HG02610 (cell line): ENCODE measurements around the gene PPP2R5B.
A peak's percentile ranks its signal among the peaks of the same experiment; 100 is the strongest.

Experiments used
- ATAC-seq: cut with Tn5 transposase; IDR thresholded peaks from one replicate; pipeline ENCODE4 v1.9.1; 2021; ENCODE audit warnings: mild to moderate bottlenecking, moderate library complexity; ENCODE audit not compliant: unreplicated experiment

Gene PPP2R5B

DNA sequence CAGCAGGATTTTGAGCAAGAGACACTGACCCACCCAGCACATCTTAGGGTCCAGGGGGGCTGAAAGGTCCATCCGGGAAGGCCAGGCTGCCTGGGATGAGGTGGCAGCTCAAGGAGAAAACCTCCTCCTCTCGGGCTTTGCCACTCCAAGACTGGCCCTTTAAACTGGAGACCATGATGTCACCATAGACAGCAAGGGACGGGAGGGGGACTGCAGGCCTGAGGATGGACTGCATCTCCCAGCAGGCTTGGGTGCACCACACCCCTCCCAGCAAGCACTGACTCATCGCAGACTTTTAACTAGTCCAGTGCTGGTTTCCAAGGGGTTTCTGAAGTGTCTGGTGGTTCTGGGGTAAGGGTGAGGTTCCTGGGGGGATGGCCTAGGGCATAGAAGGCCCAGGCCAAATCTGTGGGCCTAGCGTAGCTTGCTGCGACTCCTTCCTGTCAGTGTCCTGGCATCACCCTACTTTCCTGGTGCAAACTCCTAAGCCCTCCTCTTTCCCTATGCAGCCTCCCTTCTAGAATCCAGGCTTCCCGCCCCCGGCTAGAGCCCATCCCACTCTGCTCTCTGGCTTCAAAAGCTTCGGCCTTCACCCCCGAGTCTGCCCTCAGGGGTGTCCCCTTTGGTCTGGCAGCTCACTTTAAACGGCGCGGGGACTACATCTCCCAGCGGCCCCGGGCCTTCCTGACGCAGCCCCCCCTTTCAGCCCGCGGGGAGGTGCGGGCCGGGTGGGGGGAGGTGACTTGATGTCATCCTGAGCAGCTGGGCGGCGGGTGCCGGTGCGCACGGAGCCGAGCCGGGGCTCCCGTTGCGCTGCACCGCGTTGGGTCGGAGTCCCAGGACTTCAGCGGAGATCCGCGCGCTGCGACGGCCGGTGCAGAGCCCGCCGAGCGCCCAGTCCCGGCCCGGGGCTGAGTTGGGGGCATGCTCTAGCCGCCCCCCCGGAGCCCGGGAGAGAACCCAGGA is at the start of gene PPP2R5B:
PPP2R5B (plus strand) TSS at position 746 of the 966 bp plus-strand sequence. CDS start 1,046 bp downstream, outside the sequence.
- ATAC-seq = peak; percentile 89

DNA sequence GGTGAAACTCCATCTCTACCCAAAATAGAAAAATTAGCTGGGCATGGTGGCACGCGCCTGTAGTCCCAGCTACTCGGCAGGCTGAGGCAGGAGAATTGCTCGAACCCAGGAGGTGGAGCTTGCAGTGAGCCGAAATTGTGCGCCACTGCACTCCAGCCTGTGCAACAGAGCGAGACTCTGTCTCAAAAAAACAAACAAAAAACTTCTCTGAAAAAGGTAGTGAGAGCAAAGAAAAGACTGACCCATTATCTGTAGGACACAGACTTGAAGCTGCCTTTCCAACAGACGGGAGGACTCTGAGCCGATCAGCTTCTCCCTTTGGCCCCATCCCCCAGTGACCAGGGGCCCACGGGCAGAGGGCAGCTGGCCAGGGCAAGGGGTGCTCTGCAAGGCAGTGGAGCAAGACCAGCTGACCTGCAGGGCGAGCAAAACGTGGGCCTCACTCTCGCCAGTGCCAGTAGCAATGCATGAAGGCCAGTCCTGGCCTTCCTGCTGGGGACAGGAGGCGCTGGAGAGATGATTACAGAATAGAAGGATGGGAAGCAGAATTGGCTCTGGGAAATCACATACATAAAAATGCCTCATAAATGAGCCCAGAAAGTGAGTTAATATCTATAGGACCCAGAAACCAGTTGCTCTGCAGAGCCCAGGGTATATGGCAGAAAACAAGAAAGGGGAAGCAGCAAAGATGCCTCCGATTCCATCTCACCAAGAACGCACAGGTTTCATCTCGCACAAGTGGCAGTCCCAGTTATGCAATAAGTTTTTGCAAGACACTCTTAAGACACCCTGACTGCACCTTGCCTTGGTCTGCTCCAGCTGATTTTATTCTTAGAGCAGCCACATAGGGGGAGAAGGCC is 48.9 kb upstream of the PPP2R5B start:
- ATAC-seq = no peak

DNA sequence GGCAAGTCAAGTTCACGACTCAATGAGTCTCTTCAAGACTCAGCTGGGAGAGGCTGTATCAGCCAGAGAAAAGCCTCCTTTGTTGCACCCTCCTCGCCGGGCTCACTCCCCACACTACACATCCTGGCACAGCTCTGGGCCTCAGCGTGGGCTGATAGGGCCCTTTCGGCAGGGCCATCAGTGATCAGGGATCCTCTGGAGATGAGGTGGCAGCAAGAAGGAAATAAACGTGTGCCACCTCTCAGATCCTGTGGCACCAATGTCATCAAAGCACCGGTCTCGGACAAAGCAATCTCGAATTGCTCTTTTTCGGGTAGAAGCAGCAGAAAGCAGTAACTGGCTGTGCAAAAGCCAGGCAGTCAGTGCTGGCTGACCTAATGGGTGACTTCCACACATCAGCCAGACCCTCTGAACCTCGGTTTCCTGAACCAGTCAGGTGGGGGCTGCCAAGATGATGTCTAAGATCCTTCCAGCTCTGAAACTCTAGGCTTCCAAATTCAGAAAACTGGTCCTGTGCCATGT is 48.2 kb upstream of the PPP2R5B start:
- no peak for ATAC-seq

DNA sequence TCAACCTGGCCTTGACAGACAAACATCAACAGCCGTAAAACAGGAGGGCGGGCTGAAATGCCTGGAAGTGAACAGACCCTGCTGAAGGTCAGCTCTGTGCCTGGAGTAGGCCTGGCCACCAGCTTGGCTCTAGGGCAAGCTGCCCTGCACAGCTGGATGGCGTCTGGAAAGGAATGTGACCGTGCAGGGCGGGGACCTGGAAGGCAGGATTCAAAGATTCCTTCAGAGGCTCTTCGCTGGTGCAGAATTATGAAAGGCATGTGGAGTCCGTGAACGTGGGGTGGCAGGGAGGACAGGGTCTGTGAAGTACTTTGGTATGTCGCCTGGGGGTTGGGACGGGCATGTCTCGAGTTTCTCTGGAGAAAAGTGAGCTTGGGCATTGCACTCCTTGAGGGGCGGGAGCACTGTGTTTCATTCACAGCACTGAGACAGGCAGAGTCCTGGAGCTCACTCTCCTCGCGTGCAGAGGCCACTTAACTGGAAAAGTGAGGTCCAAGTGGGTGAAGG is 47.6 kb upstream of the PPP2R5B start:
- ATAC-seq = no peak

DNA sequence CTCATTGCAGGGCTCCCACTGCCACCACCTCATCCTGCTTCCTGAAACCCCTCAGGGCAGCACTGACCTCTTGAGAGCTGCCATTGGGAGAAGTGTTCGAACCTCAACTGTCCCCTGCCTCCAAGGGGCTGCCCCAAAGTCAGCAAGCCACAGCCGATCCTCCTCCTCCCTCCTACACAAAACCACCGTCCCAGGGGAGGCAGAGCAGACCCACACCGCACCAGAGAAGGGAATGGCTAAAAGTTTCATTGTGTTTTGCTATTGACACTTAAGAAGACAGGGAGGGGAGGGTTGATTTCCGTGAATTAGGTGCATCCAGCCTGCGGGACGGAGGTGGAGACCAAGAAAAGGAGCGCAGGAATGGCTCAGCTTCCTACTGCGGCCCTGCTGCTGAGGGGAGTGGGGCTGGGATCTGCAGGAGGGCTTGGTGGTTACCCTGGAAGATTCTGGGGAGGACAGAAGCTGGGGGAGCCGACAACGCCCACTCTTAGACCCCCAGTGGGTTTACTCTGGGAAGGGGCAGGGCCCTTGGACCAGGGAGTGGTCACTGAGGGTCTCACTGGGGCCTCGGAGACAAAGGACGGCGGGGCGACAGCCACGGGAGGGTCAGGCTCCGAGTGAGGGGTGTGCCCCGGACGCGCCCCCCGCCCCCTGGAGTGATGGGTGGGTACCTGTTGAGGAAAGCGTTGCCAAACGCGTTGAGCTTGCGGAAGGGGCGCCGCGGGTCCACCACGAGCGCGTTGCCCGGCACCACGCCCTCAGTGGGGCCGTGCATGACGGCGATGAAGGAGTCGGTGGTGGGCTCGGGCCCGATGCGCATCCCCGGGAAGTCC is 46.9 kb upstream of the PPP2R5B start:
- peak; percentile 4 for ATAC-seq

DNA sequence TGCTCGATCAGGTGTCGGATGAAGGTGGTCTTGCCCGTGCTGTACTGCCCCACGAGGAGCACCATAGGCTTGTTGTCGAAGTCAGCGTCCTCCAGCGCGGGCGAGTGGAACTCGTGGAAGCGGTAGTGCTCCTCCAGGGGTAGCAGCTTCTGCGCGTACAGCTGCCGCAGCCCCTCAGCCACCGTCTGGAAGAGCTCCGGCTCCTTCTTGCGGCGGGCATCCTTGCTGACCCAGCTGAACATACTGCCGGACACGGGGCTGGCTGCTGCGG is 46.3 kb upstream of the PPP2R5B start:
- no peak for ATAC-seq

DNA sequence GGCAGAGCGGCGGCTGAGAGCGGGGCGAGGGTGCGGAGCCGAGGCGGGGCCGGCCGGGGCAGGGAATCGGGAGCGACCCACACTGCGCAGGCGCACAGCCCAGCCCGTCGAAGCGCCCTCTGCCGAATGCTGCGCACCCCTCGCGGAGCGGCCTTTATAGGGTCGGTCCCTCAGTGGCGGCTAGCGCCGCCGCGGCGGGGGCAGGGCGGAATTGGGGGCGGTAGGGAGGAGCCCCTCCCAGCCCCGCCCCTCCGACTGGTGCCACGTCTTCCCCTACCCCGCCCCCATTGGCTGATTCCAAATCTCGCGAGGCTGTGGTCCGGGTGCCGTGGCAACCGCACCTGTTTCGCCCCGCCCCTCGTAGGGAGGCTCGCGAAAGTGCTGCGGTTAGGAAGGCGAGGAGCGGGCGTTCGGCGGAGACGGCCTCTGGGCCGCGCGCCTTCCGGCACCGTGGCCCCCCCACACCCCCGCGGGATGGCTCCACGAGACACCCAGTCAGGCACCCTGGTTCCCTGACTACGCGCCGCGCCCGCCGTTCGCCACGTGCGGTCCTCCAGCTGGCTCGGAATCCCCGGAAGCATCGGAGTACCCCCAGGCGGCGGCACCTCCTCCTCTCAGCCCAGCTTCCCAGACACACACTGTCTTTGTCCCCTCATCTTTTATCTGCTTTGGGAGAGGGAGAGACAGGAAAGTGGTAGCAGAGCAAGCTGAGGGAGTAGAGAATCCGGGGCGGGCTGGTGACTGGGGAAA is 45.8 kb upstream of the PPP2R5B start, which contains the start of gene EHD1:
EHD1 (minus strand) TSS at position 128 of the 750 bp plus-strand sequence. CDS start 157 bp downstream, outside the sequence.
- ATAC-seq = peak; percentile 62

DNA sequence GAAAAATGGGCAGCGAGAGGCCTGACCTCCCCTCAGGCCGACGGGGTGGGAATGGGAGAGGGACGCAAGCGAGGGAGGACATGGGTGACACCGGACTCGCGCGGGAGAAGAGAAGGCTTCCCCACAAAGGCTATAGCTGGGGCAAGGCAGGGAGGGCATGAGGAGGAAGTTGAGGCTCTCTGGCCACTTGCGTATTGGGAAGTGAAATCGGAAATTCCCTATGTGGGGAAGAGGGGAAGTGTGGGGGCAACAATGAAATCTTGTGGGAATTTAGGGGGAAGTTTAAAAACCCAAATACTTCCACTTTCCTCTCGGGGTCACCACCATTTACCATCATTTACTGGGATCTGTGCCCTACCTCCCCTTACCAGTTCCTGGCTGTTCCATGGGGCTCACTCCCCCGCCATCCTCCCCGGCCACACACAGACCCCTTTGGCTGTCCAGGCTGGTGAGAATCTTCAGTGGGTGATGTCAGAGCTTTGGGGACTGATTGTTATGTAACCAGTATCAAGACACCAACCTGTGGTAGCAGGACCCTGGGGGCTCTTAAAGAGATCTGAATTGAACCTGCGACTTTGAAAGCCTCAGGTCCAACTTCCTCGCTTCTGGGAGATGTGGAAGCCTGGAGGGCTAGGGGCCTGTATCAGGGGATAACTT is 45.1 kb upstream of the PPP2R5B start:
- no peak for ATAC-seq

DNA sequence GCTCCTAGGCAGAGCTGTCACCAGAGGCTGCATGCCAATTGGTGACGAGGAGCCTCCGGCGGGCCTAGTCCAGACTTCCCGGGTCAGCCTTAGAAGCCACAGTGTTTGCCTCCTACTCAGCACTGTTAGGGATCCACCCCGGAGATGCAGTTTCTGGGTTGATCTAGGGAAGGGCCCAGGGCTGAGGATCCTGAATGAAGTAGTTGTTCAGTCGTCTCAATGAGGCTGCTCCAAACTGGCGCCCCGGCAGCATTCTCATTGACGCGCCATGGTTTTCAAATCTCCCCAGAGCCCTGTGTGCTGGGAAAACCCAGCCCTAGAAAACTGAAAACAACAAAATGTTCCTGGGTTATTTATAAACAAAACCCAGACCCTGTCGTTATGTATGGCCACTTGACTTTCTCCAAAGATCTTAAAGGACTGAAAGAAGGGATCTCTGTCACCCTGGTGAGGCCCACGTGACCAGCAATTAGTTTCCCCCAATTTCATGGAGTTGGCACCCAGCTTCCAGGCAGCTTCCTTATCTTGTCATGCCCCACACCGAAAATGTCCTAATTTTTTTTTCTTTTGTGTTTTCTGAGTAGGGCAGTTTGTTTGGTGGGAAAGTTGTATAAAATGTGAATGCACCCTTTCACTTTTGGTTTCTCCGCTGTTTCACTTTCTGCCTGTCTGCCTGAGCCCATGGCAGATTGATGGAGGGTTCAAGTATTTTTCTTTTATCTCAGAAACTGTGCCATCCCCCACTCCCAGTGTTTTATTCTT is 44.1 kb upstream of the PPP2R5B start:
- ATAC-seq = no peak

DNA sequence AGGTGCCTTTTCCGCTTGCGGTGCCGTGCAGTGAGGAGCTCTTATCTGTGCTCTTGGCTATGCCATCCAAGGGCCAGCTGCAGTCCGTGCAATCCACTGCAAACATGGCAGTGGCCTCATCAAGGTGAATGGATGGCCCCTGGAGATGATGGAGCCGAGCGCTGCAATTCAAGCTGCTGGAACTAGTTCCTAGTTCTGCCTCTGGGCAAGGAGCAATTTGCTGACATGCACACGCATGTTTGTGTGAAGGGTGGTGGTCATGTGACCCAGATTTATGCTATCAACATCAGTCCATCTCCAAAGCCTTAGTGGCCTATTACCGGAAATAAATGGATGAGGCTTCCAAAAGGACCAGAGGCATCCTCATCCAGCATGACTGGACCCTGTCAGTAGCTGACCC is 43.0 kb upstream of the PPP2R5B start:
- no peak for ATAC-seq

DNA sequence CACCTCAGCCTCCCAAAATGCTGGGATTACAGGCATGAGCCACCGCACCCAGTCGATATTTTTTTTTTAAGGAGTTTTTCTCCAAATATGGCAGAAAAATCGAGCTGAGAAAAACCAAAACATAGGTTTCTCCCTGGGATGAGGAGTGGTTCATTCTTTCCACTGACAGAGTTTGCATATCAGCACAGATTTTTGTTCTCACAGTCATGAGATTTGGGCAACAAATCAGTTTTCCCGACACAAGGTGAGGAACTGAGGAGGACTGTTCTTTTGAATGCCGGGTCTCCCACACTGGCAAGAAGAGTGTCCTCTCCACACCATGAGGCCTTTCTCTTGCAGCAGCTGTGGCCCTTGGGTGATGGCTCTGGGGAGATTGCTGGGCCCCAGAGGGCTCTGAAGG is 42.2 kb upstream of the PPP2R5B start:
- no peak for ATAC-seq

DNA sequence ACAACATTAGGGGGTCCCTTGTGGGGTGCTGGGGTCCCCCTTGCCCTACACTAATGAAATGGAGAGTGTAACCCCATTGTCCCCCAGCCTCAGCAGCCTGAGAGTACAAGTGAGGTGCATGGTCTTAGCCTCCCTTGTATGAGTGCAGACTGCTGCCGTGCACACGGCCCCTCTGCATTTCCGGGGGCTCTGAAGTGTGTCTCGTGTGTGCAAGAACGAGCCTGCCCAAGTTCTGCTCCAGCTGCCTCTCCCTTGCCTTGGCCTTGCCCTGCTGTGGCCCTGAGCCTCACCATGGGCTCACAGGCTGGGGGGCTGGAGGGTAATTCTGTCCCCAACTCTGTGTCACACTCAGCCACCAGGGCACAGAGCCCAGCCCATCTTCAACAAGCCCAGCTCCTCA is 40.9 kb upstream of the PPP2R5B start:
- no peak for ATAC-seq

DNA sequence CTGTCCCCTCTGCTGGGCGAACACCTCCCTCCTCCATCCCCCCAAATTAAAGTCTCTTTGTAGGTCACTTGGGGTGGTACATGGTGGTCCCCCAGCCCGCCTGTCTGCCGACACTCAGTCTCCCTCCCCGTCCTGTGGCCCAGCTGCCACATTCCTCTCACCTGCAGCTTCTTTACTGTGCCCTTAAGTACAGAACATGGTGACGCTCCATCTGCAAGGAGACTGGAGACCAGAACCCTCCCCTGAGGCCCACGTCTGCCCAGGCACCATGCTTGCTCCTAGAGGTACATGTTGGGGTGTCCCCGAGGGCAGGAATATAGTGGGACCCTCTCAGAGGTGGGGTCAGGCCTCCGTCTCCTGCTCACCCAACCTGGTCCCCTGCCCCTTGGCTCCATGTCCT is 40.5 kb upstream of the PPP2R5B start:
- no peak for ATAC-seq

DNA sequence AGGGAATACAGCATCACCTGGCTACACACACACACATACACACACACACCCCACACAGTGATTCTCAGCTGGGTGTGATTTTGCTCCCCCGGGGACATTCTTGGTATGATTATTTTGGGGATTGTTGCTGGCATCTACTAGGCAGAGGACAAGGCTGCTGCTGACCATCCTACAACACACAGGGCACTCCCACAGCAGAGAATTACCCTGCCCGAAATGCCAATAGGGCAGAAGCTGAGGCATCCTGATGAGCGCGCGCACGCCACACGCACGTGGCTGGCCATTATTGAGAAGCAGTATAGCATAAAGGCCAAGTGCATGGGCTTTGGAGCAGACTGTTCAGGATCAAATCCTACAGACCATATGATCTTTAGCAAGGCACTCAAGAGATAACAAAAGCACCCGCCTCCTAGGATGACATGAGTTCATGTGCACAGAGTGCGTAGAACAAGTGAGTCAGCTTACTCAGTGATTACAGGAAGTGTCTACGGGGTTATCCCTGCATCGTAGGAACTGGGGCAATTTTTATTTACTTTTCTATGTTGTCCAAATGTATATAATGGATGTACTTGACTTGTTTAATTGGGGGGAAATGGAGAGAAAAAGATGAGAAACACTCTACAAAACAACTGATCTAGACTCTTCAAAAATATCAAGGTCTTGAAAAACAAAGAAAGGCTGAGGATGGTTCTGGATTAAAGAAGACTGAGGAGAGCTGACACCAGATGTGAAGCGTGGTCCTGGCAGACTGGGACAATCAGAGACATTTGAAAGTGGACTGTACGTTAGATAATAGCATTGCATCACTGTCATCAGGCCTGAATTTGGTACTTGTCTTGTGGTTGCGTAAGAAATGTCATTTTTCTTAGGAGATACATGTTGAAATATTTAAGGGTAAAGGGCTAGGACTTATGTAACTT is 38.9 kb upstream of the PPP2R5B start:
- no peak for ATAC-seq

DNA sequence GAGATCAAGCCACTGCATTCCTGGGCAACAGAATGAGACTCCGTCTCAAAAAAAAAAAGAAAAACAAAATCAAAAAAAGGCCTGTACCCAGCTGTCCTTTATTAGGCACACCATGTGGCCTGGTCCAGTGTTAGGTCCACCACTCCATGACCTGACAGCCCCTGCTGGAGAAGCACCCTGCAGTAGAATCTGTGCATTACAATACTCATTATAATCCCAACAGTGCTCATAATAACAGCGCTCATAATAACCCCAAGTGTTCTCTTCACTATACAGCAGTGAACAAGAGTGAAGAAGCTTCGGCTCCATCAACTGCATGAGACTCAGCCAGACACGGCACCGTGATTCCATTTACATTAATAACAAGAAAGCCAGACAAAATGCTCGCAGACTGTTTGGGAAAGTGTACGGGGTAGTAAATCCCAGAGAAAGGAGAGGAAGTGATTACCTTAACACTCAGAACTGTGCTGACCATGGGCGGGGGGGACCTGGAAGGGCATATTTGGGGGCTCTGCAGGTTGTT is 37.2 kb upstream of the PPP2R5B start:
- no peak for ATAC-seq

DNA sequence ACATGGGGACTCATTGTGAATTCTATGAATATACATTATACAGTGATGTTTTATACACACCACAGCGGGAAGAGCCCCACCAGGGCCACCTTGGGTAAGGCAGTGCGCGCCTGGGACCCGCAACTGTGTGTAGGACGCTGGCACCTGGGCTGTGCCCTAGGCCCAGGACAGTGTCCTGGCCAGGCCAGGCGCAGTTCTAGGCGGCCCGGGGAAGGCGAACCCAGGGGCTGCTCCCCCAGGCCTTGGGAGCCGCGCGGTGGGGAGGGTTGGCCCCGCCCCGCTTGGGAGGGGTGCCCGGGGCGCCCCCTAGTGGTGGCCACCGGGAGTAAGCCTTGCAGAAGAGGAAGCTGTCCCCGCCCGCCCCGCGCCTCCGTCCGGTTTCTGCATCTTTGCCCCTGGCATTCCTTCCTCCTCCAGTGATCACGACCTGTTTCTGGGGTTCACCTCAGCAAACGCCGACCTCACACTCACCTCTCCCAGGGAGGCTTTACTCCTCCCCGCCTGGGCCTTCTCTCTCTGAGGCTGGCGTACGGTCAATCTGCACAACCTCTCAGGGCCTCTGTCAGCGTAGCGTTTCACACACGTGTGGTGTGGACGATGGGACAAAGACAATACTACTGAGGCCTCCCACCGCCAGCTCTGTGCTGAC is 36.6 kb upstream of the PPP2R5B start:
- ATAC-seq = peak; percentile 61

DNA sequence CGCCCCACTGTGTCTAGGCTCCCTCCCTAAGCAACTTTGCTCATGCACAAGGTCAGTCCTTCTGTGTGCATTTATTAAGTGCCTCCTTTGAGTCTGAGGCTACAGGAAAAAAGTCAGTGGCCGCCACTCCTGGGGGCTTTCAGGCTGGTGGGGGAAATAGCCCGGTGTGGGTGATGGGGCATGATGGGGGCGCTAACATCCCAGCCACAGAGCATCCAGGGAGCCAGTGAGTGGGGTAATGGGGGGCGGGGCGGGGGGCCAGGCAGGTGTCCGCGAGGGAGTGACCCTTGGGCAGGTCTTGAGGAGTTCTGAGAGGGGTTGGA is 36.1 kb upstream of the PPP2R5B start:
- no peak for ATAC-seq
